Measurements from ENCODE around the gene DCN.

DCN gene

DNA sequence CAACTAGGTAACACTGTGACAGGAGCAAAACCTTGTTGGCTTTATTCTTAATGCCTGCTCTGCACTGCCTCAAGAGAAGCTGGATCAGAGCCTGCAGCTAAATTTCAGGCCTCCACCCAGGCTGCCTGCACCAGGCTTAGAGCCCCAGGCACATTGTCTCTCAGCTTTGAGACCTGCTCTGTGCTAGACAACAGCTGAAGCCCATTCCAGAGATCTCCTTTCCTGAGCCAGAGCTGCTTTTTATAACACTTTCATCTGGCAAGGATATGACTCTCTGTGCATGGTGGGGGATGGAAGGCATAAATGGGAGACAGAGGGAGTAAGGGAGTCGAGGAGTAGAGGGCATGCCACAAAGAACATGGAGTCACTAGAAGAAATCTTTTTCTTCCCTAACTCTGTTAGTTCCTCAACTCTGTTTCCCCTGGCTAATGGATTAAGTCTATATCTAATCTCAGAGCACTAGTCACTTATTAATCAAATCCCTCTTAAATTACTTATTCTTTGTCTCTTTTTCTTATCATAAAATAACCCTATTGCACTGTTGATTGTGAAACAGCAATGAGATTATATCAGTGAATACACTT lies 44.2 kb downstream of the DCN start:
- DNase-seq (ENCODE audit: low read depth) = no peak

DNA sequence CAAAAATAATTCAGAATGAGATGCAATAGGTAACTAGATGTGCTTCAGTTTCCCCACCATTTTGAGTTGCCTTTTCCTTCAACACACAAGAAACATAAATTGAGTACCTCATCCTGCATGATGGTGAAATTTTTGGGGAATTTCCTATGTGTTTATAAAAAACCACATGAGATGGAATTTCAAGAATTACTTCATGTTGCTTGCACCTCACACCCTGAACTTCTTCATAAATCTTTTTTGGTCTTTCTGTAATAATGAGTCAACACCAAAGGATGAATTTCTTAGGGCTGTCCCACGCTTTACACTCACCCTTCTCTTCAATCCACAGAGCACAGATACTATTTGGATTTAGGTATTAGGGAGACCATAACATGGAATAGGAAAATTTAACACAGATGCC lies 48.7 kb downstream of the DCN start:
- DNase-seq (ENCODE audit: low read depth) = no peak

DNA sequence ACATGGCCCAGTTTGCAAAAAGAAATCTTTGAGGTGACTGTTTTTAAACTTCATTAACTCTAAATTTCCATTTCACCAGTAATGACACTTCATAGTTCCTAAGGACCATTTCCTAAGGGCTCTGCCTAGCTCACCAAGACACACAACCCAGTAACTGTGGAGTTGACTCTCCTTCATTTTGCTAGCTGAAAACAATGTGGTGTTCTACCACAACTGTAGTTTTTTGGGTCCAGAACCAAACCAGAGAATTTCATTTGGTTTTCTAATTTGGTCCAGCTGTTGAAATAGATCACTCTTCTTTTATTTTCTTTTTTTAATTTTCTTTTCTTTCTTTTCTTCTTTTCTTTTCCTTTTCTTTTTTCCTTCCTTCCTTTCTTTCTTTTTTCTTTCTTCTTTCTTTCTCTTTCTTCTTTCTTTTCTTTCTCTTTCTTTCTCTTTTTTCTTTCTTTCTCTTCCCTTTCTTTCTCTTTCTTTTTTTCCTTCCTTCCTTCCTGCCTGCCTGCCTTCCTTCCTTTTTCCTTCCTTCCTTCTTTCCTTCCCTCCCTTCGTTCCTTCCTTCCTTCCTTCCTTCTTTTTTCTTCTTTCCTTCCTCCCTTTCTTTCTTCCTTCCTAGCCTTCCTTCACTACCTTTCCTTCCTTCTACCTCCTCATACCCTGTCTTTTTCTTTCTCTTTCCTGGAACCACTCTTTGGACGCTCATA lies 52.8 kb downstream of the DCN start:
- no peak for DNase-seq (ENCODE audit: low read depth)

DNA sequence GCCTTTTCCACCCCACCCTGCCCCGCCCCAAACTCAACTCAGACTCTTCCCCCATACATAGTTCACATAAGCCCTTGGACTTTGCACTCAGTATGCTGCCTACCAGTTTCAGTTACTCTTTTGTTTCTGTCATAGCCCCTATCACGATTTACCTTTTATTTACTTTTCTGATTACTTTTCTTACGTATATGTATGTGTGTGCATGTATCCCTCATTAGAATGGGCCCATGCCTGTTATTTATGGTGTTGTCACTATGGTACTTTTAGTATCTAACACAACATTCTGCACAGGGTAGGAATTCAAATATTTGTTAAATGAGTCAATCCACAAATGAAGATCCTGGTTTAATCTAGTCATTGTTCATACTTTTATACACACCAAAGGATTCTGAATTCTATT lies 54.9 kb downstream of the DCN start:
- DNase-seq (ENCODE audit: low read depth) = no peak

DNA sequence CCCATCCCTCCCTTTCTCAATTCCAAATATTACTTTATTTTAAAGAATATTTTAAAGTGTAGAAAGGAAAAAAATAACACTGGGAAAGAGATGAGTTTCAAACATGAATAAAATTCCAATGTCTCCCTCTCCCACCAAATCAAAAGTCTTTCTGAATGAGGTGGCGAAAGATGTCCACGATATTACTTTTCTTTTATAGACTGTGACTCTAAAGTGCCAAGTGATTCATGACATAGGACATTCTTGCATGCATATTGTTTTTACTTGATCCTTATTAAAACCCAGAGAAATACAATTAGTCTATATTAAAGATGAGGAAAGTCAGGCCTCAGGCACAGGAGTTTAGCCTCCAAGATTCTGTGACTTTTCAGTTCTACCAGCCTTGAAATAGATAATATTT lies 55.3 kb downstream of the DCN start:
- DNase-seq (ENCODE audit: low read depth) = no peak

DNA sequence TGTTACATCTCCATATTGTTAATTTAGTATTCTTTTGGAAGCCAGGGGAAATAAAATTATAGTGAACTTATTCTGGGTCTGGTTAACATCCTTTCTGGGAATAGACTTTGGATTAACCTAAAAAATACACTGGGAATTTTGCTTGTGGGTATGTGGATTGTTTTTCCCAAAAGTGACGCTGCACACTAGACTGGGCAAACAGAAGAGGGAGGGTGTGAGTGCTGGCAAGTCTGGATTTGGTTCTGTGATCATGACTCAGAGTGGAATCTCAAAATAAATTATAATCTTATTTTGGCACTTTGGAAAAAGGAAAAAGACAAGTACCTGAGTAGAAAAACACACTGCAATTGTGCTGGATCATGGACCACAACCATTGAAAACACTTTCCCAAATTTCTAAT lies 56.1 kb downstream of the DCN start:
- DNase-seq (ENCODE audit: low read depth) = no peak

DNA sequence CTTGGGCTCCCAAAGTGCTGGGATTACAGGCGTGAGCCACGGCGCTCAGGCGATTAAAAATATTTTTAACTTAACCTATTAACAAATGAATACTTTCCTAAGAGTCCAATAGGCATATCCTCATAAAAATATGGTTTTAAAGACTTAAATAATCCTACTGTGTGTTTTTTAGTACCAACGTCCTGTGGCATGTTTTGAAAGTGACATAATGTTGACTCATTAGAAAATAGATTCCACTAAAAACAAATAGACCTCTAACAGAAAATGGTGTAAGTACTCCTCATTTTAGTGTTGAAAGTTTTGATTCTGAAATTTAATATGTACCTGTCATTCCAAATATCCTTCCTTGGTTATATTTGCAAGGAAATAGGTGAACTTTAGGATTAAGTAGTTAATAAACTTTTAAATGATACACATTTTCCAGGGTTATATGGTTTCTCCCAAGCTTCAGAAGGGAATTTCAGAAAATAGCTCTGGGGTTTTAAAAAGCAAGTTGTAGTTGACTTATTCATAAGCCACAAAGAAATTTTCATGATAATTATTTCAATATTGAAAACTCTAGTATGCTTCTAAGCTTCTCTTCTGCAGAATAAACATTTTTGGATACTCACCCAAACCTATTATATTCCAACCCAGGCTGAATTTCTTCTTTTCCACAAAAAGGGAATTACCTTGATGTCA lies 59.2 kb downstream of the DCN start:
- no peak for DNase-seq (ENCODE audit: low read depth)

DNA sequence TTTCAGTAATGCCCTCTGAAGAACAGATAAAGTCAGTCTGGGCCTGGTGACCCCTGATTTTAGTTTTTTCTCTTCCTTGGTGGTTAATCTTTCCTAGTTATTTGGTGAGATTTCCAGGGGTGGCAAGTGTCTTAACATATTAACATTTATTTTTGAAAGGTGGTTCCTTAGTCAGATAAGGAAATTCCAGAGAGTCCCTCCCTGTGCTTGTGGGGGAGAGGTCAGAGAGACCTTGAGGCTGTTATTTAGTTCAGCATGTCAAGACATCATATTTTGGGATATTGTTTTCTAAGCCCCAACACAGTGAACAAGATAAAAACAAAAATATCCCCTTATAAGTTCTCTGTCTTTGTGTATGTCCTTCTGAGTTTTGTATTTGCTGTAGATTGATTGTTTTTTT lies 61.8 kb downstream of the DCN start:
- DNase-seq (ENCODE audit: low read depth) = no peak

DNA sequence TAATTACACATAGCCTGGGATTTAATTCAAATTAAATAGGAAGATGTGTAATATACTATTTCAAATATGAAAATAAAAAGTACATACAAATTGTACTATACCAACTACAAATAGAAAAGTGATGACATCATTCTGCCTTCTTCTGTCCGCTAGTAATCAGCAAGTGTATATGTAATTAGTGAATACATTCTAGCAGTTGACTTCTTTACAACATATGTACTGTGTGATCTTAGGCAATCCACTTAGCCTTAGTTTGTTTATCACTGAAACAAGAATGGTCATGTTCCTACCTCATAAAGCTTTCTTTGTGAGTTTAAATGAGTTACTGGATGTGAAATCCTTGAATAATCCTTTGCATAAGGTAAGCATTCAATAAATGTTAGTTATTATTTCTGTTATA lies 63.5 kb downstream of the DCN start:
- no peak for DNase-seq (ENCODE audit: low read depth)

DNA sequence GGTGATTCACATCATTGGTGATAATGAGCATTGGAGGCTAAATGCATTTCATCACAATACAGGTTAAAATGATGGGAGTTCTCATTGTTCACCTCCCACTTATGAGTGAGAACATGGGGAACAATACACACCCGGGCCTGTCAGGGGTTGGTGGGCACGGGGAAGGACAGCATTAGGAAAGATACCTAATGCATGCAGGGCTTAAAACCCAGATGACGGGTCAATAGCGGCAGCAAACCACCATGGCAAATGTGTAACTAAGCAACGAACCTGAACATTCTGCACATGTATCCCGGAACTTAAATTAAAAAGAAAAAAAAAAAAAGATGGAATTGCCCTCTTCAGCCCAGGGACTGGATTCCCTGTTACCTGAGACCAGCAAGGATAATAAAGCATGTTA lies 69.0 kb downstream of the DCN start:
- no peak for DNase-seq (ENCODE audit: low read depth)

DNA sequence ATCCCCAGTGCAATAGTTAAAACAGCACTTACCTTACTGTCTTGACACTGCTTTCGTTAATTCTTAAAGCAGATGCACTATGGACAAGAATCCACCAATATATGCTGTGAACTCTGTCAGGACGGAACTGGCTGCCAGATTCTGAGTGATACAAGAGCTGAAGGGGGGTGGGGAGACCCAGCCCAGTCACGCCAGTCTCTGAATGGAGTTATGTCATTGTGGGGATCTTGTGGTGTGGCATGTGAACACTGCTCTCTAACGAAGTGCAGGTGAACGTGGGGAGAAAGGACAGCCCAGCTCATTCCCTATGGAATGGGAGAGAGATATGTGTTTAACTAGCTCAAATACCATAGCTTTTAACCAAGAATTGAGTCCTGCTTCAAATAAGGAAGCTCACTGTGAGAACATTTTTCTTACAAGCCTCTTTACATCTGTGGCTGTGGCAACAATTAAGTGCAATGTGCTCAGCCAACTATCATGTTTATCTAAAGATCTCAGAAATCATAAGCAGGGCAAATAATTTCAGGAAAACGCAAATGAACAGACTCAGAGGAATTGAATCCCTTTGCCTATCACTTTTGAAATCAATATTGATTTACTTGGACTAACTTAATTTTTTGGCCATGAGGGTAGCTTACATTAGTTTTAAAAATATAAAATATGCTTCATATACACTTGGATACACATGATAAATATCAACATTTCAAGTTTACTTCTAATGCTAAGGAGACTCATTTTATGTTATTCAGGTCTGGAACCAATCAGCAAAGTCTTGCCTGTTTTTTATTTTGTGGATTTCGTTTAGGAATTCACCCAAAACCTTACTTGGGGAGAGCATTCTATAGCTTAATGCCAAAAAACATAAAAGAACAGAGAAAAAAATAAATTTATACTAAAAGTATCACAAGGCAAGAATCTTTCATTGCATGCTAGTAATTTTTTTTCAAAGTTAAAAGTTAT lies 71.0 kb downstream of the DCN start, which contains the start of gene LUM:
LUM (minus strand) TSS at position 129 of the 960 bp plus-strand sequence. CDS start 2,515 bp downstream, outside the sequence.
- DNase-seq (ENCODE audit: low read depth) = peak; percentile 53

DNA sequence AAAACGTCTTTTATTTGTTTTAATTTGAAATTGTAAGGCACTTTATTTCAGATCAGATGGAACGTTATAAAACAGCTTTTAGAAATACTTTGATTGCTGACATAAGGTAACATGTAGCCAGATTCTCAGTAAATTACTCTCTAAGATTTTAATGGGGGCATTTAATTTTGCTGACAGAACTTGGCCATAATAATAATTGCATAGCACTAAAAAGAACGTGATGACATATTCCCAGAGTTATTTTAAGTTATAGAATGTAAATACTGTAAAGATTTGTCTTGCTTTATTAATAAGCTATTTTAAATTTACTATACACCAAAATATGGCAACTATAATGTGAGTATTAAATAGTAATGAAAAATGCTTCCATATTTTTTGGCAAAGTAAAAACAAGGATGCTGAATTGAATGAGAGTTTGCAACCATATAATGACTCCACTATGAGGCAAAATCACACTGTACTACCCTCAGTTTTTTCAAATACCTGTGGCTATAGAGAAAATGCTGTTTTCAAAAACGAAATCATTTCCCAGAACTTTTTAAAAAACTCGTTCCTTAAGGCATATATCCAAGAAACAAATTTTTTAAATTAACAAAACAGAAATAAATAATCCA lies 72.2 kb downstream of the DCN start:
- no peak for DNase-seq (ENCODE audit: low read depth)

DNA sequence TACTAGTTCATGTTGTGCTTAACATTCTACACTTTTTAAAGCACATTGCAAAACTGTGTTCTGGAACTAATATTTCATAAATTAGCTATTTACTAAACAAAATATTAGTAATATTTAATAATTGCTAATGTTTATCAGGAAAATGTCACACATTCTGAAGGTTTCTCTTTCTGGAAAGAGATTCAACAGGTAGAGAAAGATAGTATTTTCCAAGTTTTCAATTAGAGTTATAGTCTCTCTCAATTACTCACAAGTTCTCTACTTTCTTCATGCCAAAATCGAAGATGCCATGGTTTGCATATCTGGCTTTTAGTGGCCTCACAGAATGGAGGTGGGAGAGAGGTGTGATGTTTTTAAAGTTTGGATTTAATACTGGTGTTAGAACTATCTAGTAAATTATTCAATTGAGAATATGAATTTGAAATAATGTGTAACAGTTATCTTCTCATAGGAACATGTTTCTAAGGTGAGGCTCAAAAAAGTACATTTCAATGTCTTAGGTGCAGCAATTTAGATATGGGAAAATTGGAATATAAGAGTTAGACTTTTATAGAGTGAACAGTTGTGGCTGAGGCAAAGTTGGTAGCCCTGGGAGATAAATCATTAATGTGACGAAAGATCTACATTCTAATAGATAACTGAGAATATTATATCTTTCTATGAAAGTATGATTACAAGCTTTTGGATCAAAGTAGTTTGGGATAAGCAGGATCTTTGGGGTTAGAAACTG lies 72.9 kb downstream of the DCN start:
- DNase-seq (ENCODE audit: low read depth) = no peak

DNA sequence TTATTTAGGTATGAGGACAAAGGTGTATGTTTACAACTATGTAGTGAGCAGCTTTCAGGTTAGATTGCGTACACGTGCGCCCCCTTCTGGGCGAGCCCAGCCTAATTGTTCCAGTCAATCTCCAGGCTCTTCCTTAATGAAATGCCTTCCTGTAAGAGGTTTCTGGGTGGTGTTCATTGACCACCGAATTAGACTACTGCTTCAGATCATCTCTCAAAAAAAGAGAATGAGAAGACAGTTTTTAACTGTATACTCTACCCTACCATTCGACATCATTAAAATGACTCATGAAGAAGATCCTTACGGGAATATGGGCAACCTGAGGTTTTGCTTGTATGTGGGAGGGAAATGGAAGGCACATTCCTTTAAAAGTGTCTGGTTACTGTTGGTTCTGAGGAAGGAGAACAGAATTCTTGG lies 73.5 kb downstream of the DCN start:
- no peak for DNase-seq (ENCODE audit: low read depth)

DNA sequence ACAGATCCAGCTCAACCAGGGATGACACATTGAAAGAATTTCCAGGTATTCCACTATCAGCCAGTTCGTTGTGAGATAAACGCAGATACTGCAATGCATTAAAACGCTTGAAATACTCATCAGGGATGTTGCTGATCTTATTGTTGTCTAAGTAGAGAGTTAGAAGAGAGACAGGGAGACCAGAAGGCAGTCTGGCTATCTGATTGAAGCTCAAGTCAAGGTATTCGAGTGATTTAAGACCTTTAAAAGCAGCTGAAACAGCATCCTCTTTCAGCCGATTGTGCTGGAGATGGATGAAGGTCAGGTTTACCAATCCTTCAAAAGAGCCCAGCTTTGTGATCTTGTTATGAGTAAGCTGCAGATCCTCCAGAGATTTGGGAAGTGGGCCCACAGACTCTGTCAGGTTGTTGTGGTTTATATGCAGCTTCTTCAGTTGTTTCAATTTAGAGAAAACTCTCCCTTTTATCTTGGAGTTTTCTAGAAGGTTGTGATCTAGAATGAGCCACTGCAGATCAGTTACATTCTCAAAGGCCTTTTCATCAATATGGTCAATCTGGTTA lies 74.3 kb downstream of the DCN start:
- DNase-seq (ENCODE audit: low read depth) = no peak

DNA sequence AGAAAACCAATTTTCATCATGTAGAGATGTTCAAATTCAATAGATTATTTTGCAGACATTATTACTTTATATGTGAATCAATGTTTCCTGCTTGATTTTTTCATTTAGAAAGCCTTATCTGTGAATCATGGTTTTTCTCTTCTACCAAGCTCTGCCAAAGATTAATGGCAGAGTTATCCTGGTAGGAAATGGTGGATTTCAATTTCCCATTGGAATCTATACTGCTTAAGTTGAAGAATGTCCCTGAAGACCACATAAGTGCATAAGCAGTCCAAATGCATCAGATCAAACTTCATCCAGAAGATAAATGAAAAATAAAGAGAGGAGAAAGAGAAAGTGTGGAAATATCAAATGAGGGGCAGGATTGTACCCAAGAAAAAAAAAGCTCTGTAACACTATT lies 76.3 kb downstream of the DCN start:
- no peak for DNase-seq (ENCODE audit: low read depth)

DNA sequence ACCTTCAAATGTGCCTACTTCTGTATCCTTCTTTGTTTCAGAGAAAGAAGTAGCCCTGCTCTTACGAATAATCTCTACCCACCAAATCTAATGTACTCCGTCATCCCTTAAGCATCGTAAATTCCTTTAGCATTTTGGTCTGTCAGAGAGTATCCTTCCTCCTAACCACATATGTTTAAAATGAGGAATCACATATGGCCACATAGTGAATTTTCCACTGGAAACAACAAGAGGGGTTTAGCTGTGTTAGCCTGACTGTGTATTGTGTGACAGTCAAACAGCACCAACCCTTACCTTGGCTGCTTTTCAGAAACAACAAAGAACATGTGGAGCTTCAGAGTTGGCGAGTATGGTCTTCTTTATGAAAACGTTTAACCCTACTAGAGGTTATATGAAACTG lies 76.8 kb downstream of the DCN start:
- no peak for DNase-seq (ENCODE audit: low read depth)

DNA sequence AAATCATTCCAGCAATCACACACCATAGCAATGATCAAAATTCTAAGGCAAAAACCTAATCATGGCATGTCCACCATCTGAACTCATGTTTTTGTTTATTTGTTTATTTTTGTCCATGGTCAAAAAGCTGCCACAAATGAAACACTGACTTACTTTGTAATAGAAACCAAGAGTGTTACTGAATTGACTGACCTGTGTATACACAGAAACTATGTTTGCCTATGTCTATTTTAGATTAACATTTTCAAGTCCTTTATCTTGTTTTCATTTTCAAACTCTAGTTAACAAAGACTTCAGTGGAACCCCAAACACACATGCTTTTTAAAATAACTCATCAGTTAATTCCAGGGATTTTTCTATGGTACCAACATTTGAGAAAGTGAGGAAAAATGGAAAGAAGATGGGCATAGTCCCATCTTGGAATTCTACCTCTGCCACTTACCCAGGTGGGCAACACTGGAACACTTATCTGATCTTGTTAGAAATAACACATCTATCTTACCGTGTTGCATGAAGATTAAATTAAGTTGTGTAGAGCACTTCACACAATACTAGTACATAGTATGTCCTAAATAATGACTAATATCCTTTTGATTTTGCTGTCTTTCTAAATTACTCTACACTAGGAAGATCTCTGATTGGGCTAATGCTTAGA lies 77.7 kb downstream of the DCN start:
- DNase-seq (ENCODE audit: low read depth) = no peak

DNA sequence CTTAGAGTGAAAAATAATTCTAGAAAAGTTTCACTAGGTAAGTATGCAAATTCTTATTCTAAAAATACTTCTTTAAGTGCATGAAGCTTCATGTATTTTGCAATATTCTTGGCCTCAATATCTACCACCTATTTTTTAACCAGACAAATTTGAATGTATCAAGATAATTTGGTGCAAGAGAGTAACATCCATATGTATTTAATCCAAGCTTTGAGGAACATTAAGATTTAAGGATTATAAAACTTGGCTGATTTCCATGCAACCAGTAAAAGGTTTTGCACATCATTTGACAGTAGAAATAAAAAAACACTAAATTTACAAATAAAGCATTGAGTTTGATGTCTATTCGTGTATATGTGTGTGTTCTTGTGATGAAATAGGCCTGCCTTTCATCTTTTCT lies 79.0 kb downstream of the DCN start:
- DNase-seq (ENCODE audit: low read depth) = no peak

DNA sequence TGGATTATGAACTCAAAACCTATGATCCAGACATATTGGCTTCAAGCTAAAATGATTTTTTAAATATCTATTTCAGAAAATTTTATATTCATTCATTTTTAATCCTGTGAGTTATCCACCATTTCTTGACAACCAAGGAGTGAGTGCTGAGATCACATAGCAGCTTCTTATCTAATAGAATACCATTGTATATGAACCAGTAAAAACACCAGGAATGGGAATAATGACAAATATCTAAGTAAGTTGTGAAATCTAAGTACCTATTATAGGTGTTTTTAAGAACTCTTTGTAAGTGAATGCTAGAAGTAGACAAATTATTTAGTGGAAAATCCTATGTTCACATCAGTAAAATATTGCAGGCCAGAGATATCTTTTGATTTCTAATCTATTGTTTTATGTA lies 79.5 kb downstream of the DCN start:
- no peak for DNase-seq (ENCODE audit: low read depth)
